Choroid plexus epithelial cell (primary cell): ENCODE results near the gene NSRP1.
A peak's percentile ranks its signal among the peaks of the same experiment; 100 is the strongest.

ENCODE experiments used
- DNase-seq: peaks from one replicate; pipeline ENCODE4 v3.0.0-alpha.2; 2010; ENCODE audit warnings: low read depth
- H3K4me3 ChIP-seq: 2 replicates; pipeline ENCODE4 v1.5.1; 2011; ENCODE audit warnings: low read depth, mild to moderate bottlenecking, control low read depth, low read length, moderate library complexity
- CTCF ChIP-seq: conservative IDR thresholded peaks from 2 replicates; pipeline ENCODE4 v1.5.1; 2011; ENCODE audit warnings: low read depth, mild to moderate bottlenecking, control low read depth, inconsistent platforms, low read length, moderate library complexity

The NSRP1 gene

DNA sequence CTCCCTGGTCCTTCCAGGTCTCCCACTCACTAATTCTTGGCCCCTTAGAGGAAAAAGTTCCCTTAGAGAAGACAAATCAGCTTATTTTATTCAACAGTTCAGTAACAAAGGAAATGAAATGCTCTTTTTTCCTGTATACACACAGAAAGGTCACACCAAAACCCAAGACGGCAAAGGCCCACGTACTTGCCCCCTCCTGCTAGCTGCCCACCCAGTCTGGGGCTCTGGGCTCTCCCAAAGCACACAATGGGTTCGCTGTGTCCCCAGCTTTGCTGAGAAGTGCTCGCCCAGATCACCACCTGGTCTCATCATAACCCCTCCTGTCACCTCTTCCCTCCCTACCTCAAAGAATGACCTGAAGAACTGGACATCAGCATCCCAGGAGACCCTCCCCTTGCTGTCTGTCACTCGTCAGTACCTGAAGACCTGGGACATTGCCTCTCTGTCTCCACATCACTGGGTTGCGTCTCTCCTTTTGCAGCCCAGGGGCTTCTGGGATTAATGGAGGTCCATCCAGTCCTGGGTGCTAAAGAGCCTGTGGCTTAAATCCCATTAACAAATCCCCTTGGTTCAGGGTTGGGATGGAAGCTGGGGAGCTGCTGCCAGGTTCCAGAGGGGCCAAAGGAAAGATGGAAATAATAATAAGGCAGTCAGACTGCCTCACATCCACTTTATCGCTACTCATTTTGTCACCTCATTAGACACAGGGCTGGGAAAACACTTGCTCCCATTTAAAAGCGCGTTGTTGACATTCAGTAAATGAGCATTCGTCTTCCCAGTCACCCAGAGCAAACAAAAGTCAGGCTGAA is 115.6 kb downstream of the NSRP1 start:
- H3K4me3 ChIP-seq, result no peak overlapping the region
- DNase-seq, result no peak
- no peak for TF ChIP-seq CTCF

DNA sequence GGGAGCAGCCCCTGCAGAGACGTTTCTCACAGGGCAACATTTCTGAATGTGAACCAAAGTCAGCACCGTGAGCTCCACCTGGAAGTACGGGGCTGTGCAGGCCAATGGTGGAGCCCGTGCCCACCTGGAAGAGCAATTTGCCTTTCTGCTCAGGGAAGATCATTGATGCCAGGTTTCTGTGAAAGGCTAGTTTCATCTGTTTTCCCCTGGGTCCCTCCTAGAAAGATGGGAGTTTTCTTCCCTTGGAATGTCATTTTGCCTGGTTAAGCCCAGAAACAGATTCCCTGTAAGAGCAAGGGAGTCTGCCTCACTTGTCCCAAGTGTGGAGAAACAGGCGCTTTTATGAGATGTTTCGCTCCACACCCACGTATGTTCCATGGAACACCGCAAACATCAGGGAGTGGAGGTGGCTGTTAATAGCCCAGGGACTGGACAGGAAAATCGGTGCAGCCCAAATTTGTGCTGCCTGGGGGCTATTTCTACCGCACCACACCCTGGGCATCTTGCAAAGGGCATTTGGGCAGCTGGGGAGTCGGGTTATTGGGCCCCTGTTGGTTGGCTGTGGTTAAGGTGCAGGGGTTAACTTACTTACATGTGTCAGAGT is 116.3 kb downstream of the NSRP1 start:
- TF ChIP-seq CTCF, result no peak
- H3K4me3 ChIP-seq, result no peak overlapping the region
- no peak for DNase-seq

GRCh38 chr17:30234296-30234695 is 117.7 kb downstream of the NSRP1 start:
- TF ChIP-seq CTCF, result no peak
- DNase-seq, result no peak

GRCh38 chr17:30234964-30235363 is 118.3 kb downstream of the NSRP1 start:
- no peak for DNase-seq
- H3K4me3 ChIP-seq, result peak overlapping the region; percentile 49
- no peak for TF ChIP-seq CTCF

More at GRCh38 chr17:30234296-30234695, 117.7 kb downstream of the NSRP1 start:
- no peak overlapping the region for H3K4me3 ChIP-seq

GRCh38 chr17:30235386-30236296 is 119.0 kb downstream of the NSRP1 start, which contains the start of gene SLC6A4:
Gene SLC6A4, minus strand, starts transcription at chr17:30235697. Its CDS starts 13,739 bp downstream, at chr17:30221958.
- peak within 1 kb of the TSS; percentile 49 for H3K4me3 ChIP-seq
- DNase-seq, result no peak
- TF ChIP-seq CTCF, result no peak
